Mesodermal cell (in vitro differentiated cells): Measurements from ENCODE around the gene YJEFN3. TPM values are rescaled to one million over a fixed set of nuclear protein-coding genes. Genes with fewer than 3 reads are reported as not detected.
A peak's percentile ranks its signal among the peaks of the same experiment; 100 is the strongest.

Source experiments
- H3K27ac ChIP-seq: 2 replicates; pipeline ENCODE4 v1.7.0; 2013; ENCODE audit warnings: mild to moderate bottlenecking, low read depth, low read length, moderate library complexity; ENCODE audit not compliant: severe bottlenecking
- H3K36me3 ChIP-seq: 2 replicates; pipeline ENCODE4 v1.7.1; 2013; ENCODE audit warnings: mild to moderate bottlenecking, low read length, moderate library complexity; ENCODE audit not compliant: control insufficient read depth, insufficient read depth
- H3K4me1 ChIP-seq: one replicate; pipeline ENCODE4 v1.7.1; 2013; ENCODE audit warnings: mild to moderate bottlenecking, low read length; ENCODE audit not compliant: insufficient read depth, control insufficient read depth, poor library complexity, severe bottlenecking
- H3K4me3 ChIP-seq: 2 replicates; pipeline ENCODE4 v1.7.0; 2013; ENCODE audit warnings: low read length, control low read depth, mild to moderate bottlenecking; ENCODE audit not compliant: insufficient read depth, poor library complexity, severe bottlenecking; ENCODE audit errors: extremely low read depth
- H3K9me3 ChIP-seq: 2 replicates; pipeline ENCODE4 v1.7.1; 2013; ENCODE audit warnings: mild to moderate bottlenecking, low read length, moderate library complexity; ENCODE audit not compliant: control insufficient read depth
- WGBS, 2 experiments: methylation state at CpG; one replicate each; pipeline ENCODE4 v1.1.5; 2013; ENCODE audit warnings: missing lambda C conversion rate in 2 of 2; ENCODE audit not compliant: insufficient coverage in 2 of 2; 5-methylcytosine and 5-hydroxymethylcytosine counted together
- polyA plus RNA-seq, 2 experiments: library from polyadenylated mRNA; stranded (reverse); fragments of 50-300 nt; gene quantifications; one replicate each; pipeline ENCODE4 v1.2.3, GENCODE V29; 2013

YJEFN3 gene, protein sequence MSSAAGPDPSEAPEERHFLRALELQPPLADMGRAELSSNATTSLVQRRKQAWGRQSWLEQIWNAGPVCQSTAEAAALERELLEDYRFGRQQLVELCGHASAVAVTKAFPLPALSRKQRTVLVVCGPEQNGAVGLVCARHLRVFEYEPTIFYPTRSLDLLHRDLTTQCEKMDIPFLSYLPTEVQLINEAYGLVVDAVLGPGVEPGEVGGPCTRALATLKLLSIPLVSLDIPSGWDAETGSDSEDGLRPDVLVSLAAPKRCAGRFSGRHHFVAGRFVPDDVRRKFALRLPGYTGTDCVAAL
- 8.5 TPM for polyA plus RNA-seq (2013, experiment 1 of 2)
- 7.5 TPM for polyA plus RNA-seq (2013, experiment 2 of 2)

DNA sequence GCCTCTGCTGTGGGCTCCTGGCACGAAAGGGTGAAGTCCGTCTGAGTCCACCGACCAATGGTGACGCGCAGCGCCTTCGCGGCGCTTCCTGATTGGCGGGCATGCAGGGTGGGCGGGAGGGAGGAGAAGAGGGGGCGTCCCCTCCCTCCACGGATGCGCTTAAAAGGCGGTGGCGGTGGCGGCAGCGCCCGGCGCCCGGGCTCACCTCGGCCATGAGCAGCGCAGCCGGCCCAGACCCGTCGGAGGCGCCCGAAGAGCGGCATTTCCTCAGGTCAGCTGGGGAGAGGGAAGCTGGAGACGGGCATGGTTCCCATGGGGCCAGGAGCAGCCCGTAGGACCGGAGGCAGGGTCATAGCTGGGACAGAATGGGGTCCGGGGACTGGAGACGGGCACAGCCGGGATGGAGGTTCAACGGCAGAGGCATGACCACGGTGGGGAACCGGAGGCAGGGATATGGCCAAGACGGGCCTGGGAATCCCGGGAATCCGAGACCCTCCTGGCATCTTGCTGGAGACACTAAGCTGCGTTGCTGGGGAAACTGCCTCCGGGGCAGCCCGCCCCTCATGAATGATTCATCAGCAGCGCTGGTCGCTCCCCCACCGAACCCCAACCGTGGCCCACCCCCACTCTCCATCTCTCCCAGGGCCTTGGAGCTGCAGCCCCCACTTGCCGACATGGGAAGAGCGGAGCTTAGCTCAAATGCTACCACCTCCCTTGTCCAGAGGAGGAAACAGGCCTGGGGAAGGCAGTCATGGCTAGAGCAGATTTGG lies at the start of gene YJEFN3:
Gene YJEFN3, plus strand, starts transcription at position 191 of the 770 bp plus-strand sequence. Its CDS starts 22 bp downstream, at position 213.
- no peak within 1 kb of the TSS for H3K4me3 ChIP-seq
- 90 to 95% methylated on average over 34 to 45 of the region's 50 CpGs for WGBS, 2 experiments
- peaks cover 57% of the 10 kb centered on the region for H3K36me3 ChIP-seq

GRCh38 chr19:19480688-19481087 lies 48.0 kb upstream of the YJEFN3 start:
- Histone ChIP-seq H3K4me1 (peaks cover 16% of the 10 kb centered on the region), H3K36me3 (peaks cover 76% of the 10 kb centered on the region), H3K9me3 (no peaks in the 10 kb centered on the region), H3K27ac (no peak overlapping the region), H3K4me3 (no peak overlapping the region)
- WGBS, 2 experiments, result 91 to 100% methylated on average over 4 of the region's 5 CpGs

More for the DNA sequence above, at the start of gene YJEFN3:
- Histone ChIP-seq H3K4me1 (peaks cover 19% of the 10 kb centered on the region), H3K27ac (no peak within 1 kb of the TSS), H3K9me3 (no peaks in the 10 kb centered on the region)

- 92 to 95% methylated on average over 15 to 19 of the region's 19 CpGs for WGBS, 2 experiments
- peaks cover 66% of the 10 kb centered on the region for H3K36me3 ChIP-seq
- peaks cover 36% of the 10 kb centered on the region for H3K4me1 ChIP-seq
- no peaks in the 10 kb centered on the region for H3K9me3 ChIP-seq
- H3K4me3 ChIP-seq, result no peak overlapping the region
- no peak overlapping the region for H3K27ac ChIP-seq
These were observed 45.7 kb upstream of the YJEFN3 start for GRCh38 chr19:19482809-19483596.

GRCh38 chr19:19485161-19485997 lies 43.3 kb upstream of the YJEFN3 start:
- Histone ChIP-seq H3K4me3 (no peak overlapping the region), H3K4me1 (peaks cover 57% of the 10 kb centered on the region), H3K9me3 (no peaks in the 10 kb centered on the region), H3K27ac (peak overlapping the region; percentile 84), H3K36me3 (peaks cover 55% of the 10 kb centered on the region)
- WGBS, 2 experiments, result 93 to 95% methylated on average over 12 to 15 of the region's 15 CpGs

DNA sequence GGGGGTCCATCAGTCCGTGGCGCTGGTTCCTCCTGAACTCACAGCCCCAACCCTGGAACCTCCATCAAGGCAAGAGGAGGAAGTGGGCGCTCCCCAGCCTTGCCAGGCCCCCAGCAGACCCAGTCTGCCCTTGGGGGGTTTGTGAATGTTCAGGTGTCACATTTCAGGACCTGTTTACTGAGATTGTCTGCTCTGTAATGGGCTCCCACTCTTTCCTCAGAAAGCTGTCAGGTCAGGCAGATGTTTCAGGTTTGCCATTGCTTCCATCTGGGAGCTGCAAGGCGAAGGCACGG lies 42.8 kb upstream of the YJEFN3 start:
- peaks cover 50% of the 10 kb centered on the region for H3K36me3 ChIP-seq

GRCh38 chr19:19486343-19487076 lies 42.2 kb upstream of the YJEFN3 start:
- 86 to 95% methylated on average over 12 to 13 of the region's 15 CpGs for WGBS, 2 experiments
- Histone ChIP-seq H3K4me1 (peaks cover 57% of the 10 kb centered on the region), H3K27ac (peak overlapping the region; percentile 84), H3K9me3 (no peaks in the 10 kb centered on the region), H3K4me3 (no peak overlapping the region), H3K36me3 (peaks cover 50% of the 10 kb centered on the region)

More for the DNA sequence above, 42.8 kb upstream of the YJEFN3 start:
- H3K4me3 ChIP-seq, result no peak overlapping the region
- 95 to 96% methylated on average over 3 to 5 of the region's 5 CpGs for WGBS, 2 experiments
- H3K27ac ChIP-seq, result peak overlapping the region; percentile 84
- H3K4me1 ChIP-seq, result peaks cover 57% of the 10 kb centered on the region
- no peaks in the 10 kb centered on the region for H3K9me3 ChIP-seq

- peak overlapping the region; percentile 97 for H3K27ac ChIP-seq
These were observed 41.4 kb upstream of the YJEFN3 start for GRCh38 chr19:19487077-19487949.

GRCh38 chr19:19487950-19488874 lies 40.5 kb upstream of the YJEFN3 start:
- H3K9me3 ChIP-seq, result no peaks in the 10 kb centered on the region
- H3K4me3 ChIP-seq, result no peak overlapping the region
- H3K27ac ChIP-seq, result peak overlapping the region; percentile 97
- peaks cover 52% of the 10 kb centered on the region for H3K36me3 ChIP-seq
- H3K4me1 ChIP-seq, result peaks cover 57% of the 10 kb centered on the region
- 77 to 80% methylated on average over 16 to 18 of the region's 20 CpGs for WGBS, 2 experiments

More at GRCh38 chr19:19487077-19487949, 41.4 kb upstream of the YJEFN3 start:
- Histone ChIP-seq H3K4me1 (peaks cover 57% of the 10 kb centered on the region), H3K36me3 (peaks cover 52% of the 10 kb centered on the region), H3K4me3 (no peak overlapping the region), H3K9me3 (no peaks in the 10 kb centered on the region)
- 90 to 92% methylated on average over 3 to 8 of the region's 9 CpGs for WGBS, 2 experiments
